Osteoblast (primary cell): ENCODE data around the gene RAB11B. TPM values are rescaled to one million over a fixed set of nuclear protein-coding genes. Genes with fewer than 3 reads are reported as not detected.

Experiments used
- DNase-seq: peaks from one replicate; pipeline ENCODE4 v3.0.0; 2011; ENCODE audit warnings: low spot score, mixed read lengths; ENCODE audit not compliant: insufficient read length; ENCODE audit errors: missing footprints
- H2AFZ ChIP-seq: 2 replicates; pipeline ENCODE4 v1.6.0; 2011; ENCODE audit warnings: mild to moderate bottlenecking, low read length
- H3K27ac ChIP-seq: 2 replicates; pipeline ENCODE4 v1.5.1; 2011; ENCODE audit warnings: mild to moderate bottlenecking, low read depth, low read length, moderate library complexity
- H3K27me3 ChIP-seq: 2 replicates; pipeline ENCODE4 v1.6.0; 2012; ENCODE audit warnings: mild to moderate bottlenecking, control low read depth, inconsistent platforms, low read length, moderate library complexity; ENCODE audit not compliant: insufficient read depth
- H3K36me3 ChIP-seq: 2 replicates; pipeline ENCODE4 v1.5.1; 2011; ENCODE audit warnings: mild to moderate bottlenecking, low read length, control low read depth, moderate library complexity; ENCODE audit not compliant: insufficient read depth
- H3K4me1 ChIP-seq: 2 replicates; pipeline ENCODE4 v1.5.1; 2011; ENCODE audit warnings: mild to moderate bottlenecking, low read length, control low read depth, moderate library complexity; ENCODE audit not compliant: insufficient read depth
- H3K4me2 ChIP-seq: 2 replicates; pipeline ENCODE4 v1.6.0; 2011; ENCODE audit warnings: mild to moderate bottlenecking, low read length; ENCODE audit not compliant: insufficient read depth
- H3K4me3 ChIP-seq: fragments of 200-600 bp; sonication (generic); 3 replicates; pipeline ENCODE4 v1.5.1; 2012; ENCODE audit warnings: mild to moderate bottlenecking, low read length, inconsistent platforms; ENCODE audit not compliant: insufficient read depth
- H3K79me2 ChIP-seq: 2 replicates; pipeline ENCODE4 v1.6.0; 2012; ENCODE audit warnings: mild to moderate bottlenecking, low read length, control low read depth, inconsistent platforms; ENCODE audit not compliant: insufficient read depth
- H3K9me3 ChIP-seq: 2 replicates; pipeline ENCODE4 v1.5.1; 2011; ENCODE audit warnings: low read depth, low read length, control low read depth
- H4K20me1 ChIP-seq: 2 replicates; pipeline ENCODE4 v1.6.0; 2012; ENCODE audit warnings: mild to moderate bottlenecking, low read length, control low read depth; ENCODE audit not compliant: insufficient read depth
- total RNA-seq: library from RNA; depleted of rRNA; stranded (reverse); fragments of >200 nt; gene quantifications from 2 replicates; pipeline ENCODE4 v1.2.3, GENCODE V29; 2012
- TF ChIP-seq, protein P1 (sequence below): IDR thresholded peaks from 2 replicates; pipeline ENCODE4 v1.5.1; 2011; ENCODE audit warnings: mild to moderate bottlenecking, low read depth, low read length, moderate library complexity; ENCODE audit errors: extremely low read depth

RAB11B gene
- total RNA-seq, 1 donor = 24.2 TPM

DNA sequence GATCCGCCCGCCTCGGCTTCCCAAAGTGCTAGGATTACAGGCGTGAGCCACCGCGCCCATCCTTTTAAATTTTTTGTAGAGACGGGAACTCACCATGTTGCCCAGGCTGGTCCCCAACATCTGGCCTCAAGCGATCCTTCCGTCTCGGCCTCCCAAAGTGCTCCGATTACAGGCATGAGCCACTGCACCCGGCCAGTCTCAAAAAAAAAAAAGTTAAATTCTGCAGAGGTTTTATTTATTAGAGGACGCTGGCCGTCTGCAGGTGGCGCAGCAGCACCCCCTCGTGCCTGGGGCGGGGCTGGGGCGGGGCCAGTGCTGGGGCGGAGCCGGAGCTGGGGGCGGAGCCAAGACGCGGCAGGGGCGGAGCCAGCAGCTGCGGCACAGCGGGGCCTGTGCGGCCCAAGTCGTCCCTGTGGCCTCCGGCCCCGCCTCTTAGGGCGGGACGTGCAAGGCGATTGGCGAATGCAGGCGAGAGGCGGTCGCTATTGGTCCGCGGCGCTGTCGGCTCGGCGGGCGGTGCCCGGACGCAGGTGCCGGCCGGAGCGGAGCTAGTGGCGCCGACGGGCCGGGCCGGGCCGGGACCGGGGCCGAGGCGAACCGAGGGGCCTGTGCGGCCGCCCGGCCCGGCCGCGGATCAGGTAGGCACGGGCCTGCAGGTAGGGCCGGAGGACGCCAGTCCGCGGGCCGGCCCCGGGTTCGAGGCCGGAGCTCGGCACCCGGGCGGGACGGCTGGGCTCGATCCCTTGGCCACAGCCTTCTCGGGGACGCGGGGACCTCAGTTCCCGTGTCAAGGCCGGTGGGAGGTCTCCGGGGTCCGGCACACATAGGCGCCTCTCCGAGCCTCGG is 22.8 kb downstream of the RAB11B start, which contains the start of gene MARCHF2:
Gene MARCHF2, plus strand, starts transcription at position 523 of the 846 bp plus-strand sequence. CDS start 8,536 bp downstream, outside the sequence.
- no peaks in the 10 kb centered on the region for H3K79me2 ChIP-seq
- peaks cover 6% of the 10 kb centered on the region for H3K4me1 ChIP-seq
- H4K20me1 ChIP-seq = no peaks in the 10 kb centered on the region
- H3K4me3 ChIP-seq = peak within 1 kb of the TSS; percentile 81
- peak within 1 kb of the TSS; percentile 80 for H3K4me2 ChIP-seq
- peak within 1 kb of the TSS; percentile 83 for H2AFZ ChIP-seq
- no peaks in the 10 kb centered on the region for H3K9me3 ChIP-seq
- no peaks in the 10 kb centered on the region for H3K27me3 ChIP-seq
- H3K27ac ChIP-seq = no peak within 1 kb of the TSS
- H3K36me3 ChIP-seq = no peaks in the 10 kb centered on the region
- DNase-seq = peak; percentile 100
- TF ChIP-seq, protein P1, sequence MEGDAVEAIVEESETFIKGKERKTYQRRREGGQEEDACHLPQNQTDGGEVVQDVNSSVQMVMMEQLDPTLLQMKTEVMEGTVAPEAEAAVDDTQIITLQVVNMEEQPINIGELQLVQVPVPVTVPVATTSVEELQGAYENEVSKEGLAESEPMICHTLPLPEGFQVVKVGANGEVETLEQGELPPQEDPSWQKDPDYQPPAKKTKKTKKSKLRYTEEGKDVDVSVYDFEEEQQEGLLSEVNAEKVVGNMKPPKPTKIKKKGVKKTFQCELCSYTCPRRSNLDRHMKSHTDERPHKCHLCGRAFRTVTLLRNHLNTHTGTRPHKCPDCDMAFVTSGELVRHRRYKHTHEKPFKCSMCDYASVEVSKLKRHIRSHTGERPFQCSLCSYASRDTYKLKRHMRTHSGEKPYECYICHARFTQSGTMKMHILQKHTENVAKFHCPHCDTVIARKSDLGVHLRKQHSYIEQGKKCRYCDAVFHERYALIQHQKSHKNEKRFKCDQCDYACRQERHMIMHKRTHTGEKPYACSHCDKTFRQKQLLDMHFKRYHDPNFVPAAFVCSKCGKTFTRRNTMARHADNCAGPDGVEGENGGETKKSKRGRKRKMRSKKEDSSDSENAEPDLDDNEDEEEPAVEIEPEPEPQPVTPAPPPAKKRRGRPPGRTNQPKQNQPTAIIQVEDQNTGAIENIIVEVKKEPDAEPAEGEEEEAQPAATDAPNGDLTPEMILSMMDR = peak; percentile 47

- peak; percentile 27 for DNase-seq
- H3K4me2 ChIP-seq = peak overlapping the region; percentile 80
- peak overlapping the region; percentile 81 for H3K4me3 ChIP-seq
- peak overlapping the region; percentile 83 for H2AFZ ChIP-seq
- no peaks in the 10 kb centered on the region for H3K27me3 ChIP-seq
- peaks cover 6% of the 10 kb centered on the region for H3K4me1 ChIP-seq
- no peak overlapping the region for H3K27ac ChIP-seq
- no peaks in the 10 kb centered on the region for H3K79me2 ChIP-seq
- H3K36me3 ChIP-seq = no peaks in the 10 kb centered on the region
- H4K20me1 ChIP-seq = no peaks in the 10 kb centered on the region
- TF ChIP-seq, protein P1 = no peak
- no peaks in the 10 kb centered on the region for H3K9me3 ChIP-seq
Observed at GRCh38 chr19:8413629-8413995, 23.5 kb downstream of the RAB11B start.

GRCh38 chr19:8416796-8417195 is 26.6 kb downstream of the RAB11B start:
- no peak overlapping the region for H3K4me2 ChIP-seq
- no peaks in the 10 kb centered on the region for H3K9me3 ChIP-seq
- H3K27ac ChIP-seq = no peak overlapping the region
- TF ChIP-seq, protein P1 = no peak
- no peaks in the 10 kb centered on the region for H3K36me3 ChIP-seq
- H3K27me3 ChIP-seq = no peaks in the 10 kb centered on the region
- no peaks in the 10 kb centered on the region for H4K20me1 ChIP-seq
- no peak for DNase-seq
- H2AFZ ChIP-seq = no peak overlapping the region
- H3K4me3 ChIP-seq = no peak overlapping the region
- H3K4me1 ChIP-seq = peaks cover 6% of the 10 kb centered on the region
- H3K79me2 ChIP-seq = no peaks in the 10 kb centered on the region
